Stimulated activated CD4-positive, alpha-beta T cell treated with anti-CD3 and anti-CD28 coated beads, Interleukin-15, amount 100 ng/mL, for 48 hours (primary cell): ENCODE data around the gene TTC28.
"Not testable (repeated sequence)": the region's sequence is repeated elsewhere in the genome, so short reads cannot be mapped to it uniquely, and the experiment has no call there.

Experiments
- DNase-seq, 2 donors: peaks; one replicate each; pipeline ENCODE4 v3.0.0-alpha.2; 2020; ENCODE audit warnings: low read depth in 2 of 2

The TTC28 gene

DNA sequence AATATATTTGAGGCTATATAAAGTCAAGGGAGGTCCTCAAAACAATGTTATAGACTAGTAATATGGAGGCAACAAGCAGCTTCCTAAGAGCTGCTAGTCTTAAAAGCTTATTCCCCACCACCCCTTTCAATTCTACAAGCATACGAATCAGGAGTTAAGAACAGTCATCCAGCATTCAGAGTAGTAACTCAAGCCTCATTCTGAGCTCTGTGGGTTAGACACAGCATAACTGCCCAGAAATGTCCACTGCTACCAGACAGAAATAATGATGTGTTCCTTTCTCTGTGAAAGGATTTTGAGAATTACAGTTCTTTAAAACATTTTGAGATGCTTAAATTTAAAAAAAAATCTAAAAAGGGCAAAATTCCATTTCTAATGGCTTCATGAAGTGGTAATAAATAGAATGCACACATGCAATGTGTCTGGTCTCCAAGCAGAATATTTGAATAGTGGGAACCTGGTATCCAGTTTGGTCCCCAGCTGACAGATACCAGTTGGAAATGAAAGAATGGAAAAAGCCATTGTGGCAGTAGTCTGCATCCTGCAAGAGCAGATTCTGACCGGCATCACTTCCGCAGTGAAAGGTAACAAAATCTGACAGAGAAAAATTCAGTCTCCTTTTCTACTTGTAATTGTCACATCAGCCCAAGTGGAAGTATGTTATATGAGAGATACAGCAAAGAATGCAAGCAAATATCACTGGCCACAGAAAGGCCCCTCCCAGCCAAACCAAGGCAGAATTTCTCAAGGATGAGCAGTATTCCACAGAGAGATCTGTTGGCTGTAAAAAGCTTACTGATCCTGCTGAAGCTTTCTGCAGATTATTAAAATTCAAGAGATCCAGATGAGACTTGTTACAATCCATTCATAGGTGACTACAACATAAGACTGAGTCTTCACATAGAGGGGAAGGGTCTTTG is 449.8 kb downstream of the TTC28 start:
- DNase-seq = no peak

DNA sequence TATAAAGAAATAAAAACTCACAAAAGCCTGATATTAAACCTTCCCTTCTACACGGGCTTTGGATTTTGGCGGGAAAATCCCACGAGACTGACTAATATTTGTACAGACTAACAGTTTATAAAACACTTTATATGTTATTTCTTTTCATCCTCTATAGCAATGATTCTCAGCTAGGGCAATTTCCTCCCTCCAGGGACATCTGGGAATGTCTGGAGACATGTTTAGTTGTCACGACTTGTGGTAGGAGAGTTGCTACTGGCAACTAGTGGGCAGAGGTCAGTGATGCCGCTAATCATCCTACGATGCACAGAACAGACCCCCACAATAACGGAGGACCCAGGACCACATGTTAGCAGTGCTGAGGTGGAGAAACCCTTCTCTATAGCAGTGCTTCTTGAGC is 455.8 kb downstream of the TTC28 start:
- DNase-seq = no peak

DNA sequence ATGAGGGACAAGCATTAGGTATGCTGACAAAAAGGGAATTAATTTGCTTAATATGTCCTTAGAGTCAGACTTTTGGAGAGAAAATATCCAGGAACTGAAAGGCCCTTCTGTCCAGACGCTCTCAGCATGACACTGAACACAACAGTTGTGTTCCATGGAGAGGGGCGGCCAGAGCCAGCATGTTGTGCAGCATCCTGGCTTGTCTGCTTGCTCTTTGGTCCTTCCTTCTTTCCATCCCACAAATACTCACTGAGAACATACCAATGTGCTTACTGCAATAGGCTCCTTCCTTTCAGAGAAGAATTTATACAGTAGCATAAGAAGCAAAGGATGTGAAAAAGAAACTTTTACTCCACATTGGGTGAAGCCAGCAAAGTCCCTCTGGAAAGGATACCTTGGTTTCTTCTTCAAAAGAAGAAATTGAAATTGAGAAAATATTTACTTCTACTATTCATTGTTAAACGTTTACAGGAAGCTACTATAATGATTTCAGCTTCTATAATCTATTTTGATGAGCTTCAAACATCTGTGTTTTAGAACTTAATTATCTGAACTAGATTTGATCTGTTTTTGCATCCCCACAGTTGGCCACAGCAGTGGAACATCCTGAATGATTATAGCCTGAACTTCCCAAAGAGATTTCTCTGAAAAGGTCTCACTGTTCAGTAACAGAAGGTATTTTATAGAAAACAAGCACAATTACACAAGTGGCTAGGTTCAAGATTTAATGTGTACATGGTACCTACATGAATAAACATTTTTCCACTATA is 456.5 kb downstream of the TTC28 start:
- no peak for DNase-seq

DNA sequence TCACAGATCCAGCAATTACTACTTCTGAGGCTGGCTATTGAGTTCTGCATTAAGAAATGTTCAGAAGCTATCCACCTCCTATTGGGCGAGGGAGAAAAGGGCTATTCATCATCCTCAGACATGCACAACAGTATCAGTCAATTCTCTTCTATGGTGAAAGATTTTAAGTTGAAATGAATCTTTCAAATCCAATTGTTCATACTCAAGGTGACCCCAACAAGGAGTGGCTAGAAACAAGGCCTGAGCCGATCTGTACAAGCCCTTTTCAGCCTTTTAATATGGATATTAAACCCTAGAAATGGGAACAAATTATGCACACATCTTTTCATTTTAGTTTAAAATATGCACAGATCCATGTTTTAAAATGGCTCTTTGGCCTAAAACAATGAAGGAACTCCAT is 457.1 kb downstream of the TTC28 start:
- DNase-seq = no peak

DNA sequence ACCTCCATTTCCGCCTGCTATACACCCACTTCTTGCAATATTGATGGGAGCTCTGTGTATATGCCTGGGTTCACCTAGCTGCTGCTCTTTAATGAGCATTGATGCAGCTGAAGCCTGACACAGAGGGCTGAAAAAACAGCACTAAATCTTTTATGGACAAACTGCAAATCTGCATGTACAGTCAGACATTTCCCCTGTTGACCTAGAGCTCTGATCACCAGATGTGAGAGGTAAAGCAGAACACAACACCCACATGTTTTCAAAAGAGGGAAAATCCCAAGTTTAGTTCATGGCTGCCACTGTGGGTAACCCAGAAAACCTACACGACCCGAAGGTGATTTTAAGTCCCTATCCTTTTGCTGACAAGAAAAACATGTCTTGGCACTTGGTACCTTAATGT is 457.6 kb downstream of the TTC28 start:
- DNase-seq = no peak

DNA sequence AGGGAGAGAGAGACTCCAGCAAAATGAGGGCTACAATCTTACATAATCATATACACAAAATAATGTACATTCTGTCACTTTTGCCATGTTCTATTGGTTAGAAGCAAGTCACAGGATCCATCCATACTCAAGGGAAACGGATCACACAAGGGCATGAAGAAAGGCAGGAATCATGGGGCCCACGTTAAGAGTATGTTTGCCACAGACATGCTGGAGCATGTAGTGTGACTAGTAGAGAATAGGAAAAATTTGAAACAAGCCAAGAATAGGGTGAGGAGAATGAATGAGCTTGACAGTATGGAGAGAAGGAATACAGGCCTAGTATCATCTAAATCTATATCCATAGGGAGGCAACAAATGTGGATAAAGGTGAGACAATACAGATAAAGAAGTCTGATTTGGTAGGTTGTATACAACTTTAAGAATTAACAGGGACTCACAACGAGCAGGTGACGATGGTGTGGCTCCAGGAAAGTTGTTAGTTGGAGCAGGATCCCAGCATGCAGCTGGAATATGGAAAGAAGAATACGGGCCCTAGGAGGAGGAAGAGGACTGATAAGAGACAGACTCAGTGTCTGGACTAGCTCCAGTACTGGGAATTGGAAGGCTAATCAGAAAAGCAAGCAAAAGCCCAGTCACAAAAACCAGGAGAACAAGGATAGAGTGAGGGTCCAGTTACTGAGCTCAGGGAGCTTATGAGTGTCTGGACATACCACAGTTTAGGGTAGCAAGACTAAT is 458.8 kb downstream of the TTC28 start:
- no peak for DNase-seq

DNA sequence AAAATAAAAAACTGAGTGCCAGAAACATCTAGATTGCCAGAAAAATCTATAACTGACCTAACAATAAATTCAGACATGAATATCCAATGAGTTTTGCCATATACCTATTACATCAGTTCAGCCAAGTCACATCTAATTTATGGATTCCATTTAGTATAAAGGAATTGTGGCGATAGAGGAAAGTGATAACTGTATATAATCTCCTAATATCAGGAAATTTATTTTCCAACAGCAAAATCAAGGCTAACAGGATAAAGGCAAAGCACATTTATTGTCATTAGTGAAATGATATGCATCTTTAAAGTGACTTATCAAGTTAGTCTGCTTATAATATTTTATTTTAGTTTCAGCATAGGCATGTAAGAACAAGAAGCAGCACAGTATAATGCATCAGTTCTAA is 462.4 kb downstream of the TTC28 start:
- no peak for DNase-seq

DNA sequence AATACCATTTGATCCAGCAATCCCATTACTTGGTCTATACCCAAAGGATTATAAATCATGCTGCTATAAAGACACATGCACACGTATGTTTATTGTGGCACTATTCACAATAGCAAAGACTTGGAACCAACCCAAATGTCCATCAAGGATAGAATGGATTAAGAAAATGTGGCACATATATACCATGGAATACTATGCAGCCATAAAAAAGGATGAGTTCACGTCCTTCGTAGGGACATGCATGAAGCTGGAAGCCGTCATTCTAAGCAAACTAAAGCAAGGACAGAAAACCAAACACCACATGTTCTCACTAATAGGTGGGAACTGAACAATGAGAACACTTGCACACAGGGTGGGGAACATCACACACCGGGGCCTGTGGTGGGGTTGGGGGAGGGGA is 464.9 kb downstream of the TTC28 start:
- DNase-seq = not testable (repeated sequence)

DNA sequence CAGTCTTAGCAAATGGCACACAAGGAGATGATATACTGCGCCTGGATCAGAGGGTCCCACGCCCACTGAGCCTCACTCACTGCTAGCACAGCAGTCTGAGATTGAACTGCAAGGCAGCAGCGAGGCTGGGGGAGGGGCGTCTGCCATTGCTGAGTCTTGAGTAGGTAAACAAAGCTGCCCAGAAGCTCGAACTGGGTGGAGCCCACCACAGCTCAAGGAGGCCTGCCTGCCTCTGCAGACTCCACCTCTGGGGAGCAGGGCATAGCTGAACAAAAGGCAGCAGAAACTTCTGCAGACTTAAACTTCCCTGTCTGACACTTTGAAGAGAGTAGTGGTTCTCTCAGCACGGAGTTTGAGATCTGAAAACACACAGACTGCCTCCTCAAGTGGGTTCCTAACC is 470.2 kb downstream of the TTC28 start:
- DNase-seq = not testable (repeated sequence)

DNA sequence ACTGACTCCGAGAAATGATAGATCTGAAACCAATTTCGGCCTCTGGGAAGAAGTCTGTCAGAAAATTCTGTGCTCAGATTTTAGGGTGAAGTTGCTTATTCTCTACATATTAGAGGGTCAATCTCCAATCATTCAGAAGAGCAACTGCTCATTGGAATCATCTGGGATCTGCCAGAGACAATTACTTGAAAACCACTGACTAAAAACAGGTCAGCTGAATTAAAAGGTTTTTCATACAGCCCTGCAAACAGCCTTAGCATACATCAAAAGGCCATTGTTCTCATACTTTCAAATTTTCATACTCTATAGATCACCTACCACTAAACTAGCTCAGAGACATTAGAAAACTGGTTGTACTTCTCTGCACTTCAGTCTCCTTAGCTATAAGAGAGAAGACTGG is 470.9 kb downstream of the TTC28 start:
- DNase-seq = no peak

DNA sequence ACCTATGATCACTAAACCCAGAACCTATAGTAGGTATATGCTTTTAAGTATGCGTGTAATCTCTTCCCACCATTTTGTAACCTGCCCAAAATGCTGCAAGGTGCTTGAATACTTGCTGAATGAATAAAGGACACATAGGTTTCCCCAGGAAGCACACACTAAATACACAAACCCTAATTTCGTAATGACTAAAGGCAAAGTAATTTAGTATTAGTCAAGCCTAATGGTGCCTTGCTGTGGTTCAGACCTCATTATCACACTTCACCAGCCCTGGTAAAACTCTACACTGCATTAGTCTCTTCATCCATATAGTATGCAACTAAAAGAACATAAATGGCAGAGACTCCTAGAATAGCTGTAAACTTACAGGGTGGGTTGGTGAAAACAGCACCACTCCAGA is 471.6 kb downstream of the TTC28 start:
- DNase-seq = no peak

DNA sequence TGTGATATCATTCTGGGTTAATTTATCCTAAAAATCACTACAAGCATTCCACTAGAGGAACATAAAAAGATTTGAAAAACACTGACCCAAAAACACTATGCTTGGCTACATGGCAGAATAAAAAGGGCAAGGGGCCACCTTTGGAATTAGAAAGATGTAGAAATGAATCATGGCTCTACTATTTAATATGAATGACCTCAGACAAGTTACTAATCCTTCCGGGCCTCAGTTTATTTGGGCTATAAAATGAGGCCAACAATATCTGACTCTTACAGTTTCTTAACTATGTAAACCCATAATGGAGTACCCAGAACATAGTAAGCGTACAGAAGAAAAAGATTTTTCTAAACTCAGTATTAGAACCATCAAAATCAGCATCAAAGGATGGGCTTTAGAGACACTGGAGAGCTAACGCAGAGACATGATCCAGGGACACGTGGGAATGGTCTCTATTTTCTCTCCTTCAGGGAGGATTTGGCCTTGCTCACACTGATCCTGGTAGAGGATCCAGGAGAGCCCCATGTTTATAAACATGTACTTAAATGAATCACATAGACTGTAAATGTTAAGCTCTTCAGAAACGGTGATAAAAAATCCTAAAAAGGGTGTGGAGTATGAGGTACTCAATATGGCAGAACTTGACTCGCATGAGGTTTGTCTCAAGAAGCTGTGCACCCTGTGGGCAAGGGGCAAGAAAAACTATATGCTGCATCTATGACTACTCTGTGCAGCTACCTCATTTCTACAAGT is 472.2 kb downstream of the TTC28 start:
- no peak for DNase-seq

DNA sequence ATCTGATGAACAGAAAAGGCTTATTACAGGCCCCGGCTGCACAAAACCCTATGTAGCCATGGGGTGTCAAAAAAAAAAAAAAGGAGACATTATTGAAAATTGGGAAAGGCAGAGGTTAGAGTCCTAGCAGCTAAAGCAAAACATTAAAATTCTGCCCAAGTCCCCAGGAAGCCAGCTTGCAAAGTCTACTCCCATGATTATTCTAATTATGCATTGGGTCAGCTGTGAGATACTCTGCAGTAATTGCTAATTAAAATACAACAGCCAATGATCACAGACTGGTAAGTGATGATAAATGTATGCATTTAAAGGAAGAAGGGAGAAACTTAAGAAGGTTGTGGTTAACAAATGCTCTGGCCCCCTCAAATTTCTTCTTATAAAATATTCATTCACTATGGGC is 473.7 kb downstream of the TTC28 start:
- DNase-seq = no peak

DNA sequence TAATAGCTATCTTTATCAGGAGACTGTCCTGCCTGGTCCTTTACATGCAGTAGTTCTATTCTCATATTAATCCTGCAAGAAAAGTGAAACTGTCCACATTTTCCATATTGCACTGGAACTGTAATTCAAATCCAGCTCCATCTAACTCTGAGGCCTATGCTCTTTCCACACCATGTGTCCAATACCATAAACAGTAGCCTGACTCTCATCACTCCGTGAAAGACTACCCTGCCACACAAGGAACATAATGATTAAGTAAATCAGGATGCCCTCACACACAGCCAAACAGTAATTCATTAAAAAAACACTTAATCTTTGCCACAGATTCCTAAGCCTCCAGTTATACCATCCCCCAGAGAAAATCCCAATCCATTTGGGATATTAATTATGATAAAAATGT is 475.3 kb downstream of the TTC28 start:
- no peak for DNase-seq

DNA sequence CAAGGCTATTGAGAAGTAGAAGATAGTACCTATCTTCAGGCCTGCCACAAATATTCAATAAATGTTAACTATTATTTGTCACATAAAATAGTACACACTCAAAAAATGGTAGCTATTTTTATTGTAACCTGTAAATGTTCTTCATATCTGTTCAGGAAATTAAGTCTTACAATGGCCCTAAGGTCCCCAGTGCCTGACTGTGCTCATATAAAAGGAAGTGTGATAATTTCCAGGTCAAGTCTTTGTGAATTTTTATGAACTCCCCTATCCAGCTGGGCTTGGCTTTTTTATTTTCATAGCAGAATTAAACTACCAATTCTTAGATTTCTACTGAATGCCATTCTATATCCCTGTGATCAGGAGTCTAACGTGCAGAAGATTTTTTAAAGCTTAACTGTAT is 476.4 kb downstream of the TTC28 start:
- DNase-seq = no peak

DNA sequence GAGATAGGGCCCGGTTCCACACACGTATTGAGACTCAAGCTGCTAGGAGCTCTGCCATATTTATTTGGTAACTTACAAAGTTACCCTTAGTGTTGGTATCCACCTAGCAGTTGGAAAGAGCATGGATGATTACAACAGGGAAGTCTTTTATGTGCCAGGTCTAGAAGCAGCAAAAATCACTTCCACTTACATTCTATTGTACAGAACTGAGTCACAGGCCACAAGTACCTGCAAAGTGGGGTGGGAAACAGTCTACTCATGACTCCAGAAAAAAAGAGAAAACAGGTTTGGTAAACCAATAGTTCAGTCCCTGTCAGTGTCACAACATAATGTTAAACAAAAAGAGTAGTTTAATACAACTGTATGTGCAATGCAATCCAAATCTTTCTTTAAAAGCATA is 480.9 kb downstream of the TTC28 start:
- DNase-seq = no peak

DNA sequence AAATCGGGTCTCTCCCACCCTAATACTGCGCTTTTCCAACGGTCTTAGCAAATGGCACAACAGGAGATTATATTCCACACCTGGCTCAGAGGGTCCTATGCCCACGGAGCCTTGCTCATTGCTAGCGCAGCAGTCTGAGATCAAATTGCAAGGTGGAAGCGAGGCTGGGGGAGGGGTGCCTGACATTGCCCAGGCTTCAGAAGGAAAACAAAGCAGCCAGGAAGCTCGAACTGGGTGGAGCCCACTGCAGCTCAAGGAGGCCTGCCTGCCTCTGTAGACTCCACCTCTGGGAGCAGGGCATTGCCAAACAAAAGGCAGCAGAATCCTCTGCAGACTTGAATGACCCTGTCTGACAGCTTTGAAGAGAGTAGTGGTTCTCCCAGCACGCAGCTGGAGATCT is 488.1 kb downstream of the TTC28 start:
- not testable (repeated sequence) for DNase-seq

DNA sequence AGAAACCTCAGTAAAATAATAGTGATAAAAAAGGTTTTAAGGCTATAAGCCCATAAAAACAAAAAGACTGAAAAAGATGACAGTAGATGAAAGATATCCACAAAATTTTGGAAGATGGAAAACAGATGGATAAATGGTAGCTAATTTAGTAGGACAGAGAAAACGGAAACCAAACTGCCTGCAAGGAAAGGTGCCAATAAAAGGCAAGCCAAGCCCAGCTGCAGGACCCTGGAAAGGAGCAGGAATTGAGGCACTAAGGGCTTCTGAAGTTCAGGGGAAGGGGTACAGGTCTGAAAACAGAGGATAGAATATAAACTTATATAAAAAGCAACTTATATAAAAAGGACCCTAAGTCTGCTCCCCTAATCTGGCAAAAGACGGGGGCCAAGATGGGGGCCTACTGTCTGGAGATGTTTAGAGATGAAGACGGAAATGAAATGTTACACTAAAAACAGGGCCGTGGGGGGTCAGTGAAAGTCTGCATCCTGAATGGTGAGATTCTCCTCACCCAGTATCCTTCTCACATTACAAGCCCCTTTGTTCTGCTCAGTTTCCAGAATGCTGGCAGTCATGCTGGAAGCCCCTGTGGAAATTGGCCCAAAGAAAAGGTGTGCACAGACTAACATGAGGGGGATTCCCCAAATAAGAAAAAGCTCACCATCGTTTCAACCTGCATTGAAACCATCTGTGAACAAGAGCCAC is 491.3 kb downstream of the TTC28 start:
- no peak for DNase-seq

DNA sequence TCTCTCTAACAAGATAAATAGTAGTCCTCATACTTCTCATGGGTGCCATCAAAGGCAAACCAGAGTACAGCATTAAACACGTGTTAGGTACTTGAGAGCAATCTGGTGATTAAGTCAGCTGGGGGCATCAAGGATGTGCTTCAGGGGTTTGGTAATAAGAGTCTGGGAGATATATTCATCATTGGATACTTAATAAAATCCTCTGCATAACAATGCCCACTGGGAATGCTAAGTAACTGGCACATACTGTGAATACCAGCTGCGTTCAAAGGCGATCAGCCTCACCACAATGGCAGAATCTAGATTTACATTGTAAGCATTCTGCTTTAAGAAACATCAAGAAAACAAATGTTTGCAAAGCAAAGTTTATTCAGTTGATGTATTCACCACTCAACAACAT is 492.0 kb downstream of the TTC28 start:
- DNase-seq = no peak

DNA sequence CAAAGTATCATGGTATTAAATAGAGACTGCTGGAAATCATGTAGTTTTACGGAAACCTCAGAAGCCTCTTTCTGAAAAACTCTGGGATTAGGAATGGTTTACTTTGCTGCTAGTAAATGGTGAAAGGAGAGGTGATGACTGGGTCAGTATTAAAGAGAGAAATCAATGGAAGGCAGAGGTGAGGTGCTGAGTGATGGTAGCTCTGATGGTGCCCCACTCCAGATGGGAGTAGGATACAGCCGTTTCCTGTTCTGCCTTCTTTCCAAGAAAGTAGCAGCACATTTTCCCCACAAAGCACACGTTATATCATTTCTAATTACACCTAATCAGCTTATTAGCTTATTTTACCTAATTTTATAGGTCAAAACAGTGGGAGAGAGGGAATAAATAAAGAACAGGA is 493.0 kb downstream of the TTC28 start:
- DNase-seq = no peak

DNA sequence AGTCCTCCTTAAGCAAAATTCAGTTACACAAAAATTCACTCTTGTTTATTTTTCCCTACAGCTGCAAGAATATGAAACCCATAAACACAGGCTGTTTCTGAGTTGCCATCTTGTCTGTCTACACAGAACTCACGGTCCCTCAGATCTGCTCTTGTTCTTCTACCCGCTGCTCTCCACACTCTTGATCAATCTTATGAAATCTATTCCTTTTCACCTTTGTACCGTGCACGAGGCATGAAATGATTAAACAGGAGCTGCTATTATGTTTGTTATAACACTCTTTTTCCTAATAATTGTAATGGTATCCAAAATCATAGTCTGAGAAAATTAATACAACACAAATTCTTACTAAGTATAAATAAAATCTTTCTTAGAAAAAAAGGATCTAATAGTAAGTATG is 494.5 kb downstream of the TTC28 start:
- DNase-seq = no peak
